HepG2 (cell line): ENCODE results near the gene IL1RL2. TPM values are rescaled to one million over a fixed set of nuclear protein-coding genes. Genes with fewer than 3 reads are reported as not detected.

Experiments used
- ARNT2 ChIP-seq: sonication (generic); formaldehyde crosslinking; IDR thresholded peaks from 2 replicates; pipeline ENCODE4 v1.8.0; 2022; ENCODE audit warnings: mild to moderate bottlenecking, low read depth, missing genetic modification reagents, moderate library complexity
- ELK4 ChIP-seq: sonication (generic); formaldehyde crosslinking; IDR thresholded peaks from 2 replicates; pipeline ENCODE4 v1.9.0; 2021; ENCODE audit warnings: missing genetic modification reagents, borderline replicate concordance
- GZF1 ChIP-seq: sonication (generic); formaldehyde crosslinking; IDR thresholded peaks from 2 replicates; pipeline ENCODE4 v1.5.1; 2020; ENCODE audit warnings: mild to moderate bottlenecking, missing genetic modification reagents
- HNF4A ChIP-seq: sonication (generic); formaldehyde crosslinking; IDR thresholded peaks from 2 replicates; pipeline ENCODE4 v1.4.0; 2020; ENCODE audit warnings: missing genetic modification reagents
- MEIS1 ChIP-seq: sonication (generic); formaldehyde crosslinking; IDR thresholded peaks from 2 replicates; pipeline ENCODE4 v1.9.0; 2021; ENCODE audit warnings: mild to moderate bottlenecking, missing genetic modification reagents, moderate library complexity, borderline replicate concordance
- STAG1 ChIP-seq: sonication (generic); formaldehyde crosslinking; IDR thresholded peaks from 2 replicates; pipeline ENCODE4 v1.4.0; 2020; ENCODE audit warnings: missing genetic modification reagents
- THYN1 ChIP-seq: sonication (generic); formaldehyde crosslinking; IDR thresholded peaks from 2 replicates; pipeline ENCODE4 v1.8.1; 2023; ENCODE audit warnings: low read depth, mild to moderate bottlenecking, moderate library complexity, missing genetic modification reagents, borderline replicate concordance
- ZBTB38 ChIP-seq: sonication (generic); formaldehyde crosslinking; IDR thresholded peaks from 2 replicates; pipeline ENCODE4 v1.5.1; 2020; ENCODE audit warnings: mild to moderate bottlenecking, missing genetic modification reagents
- ZNF142 ChIP-seq: sonication (generic); formaldehyde crosslinking; IDR thresholded peaks from 2 replicates; pipeline ENCODE4 v1.4.0; 2020; ENCODE audit warnings: missing genetic modification reagents
- polyA plus RNA-seq, 8 experiments: library from polyadenylated mRNA; depleted of rRNA in 3 of 8; stranded (reverse) in 7 of 8; unstranded in 1 of 8; fragments of >200 nt; fragmentation: Illumina TruSeq in 4 of 8; extraction: Trizol in 4 of 8; gene quantifications; 2 replicates each; pipeline versions ENCODE4 v1.2.1 to v1.2.3, GENCODE V29; 2011 to 2016; ENCODE audit warnings: low read depth in 4 of 8, missing spikeins in 1 of 8, mixed read lengths in 1 of 8; ENCODE audit not compliant: insufficient read depth in 1 of 8
- total RNA-seq, 5 experiments: library from RNA; depleted of rRNA; stranded (reverse); fragments of >200 nt; fragmentation: Illumina TruSeq; extraction: Trizol; gene quantifications; 2 replicates each; pipeline ENCODE4 v1.2.3, GENCODE V29; 2016; ENCODE audit warnings: low read depth in 1 of 5
- TF ChIP-seq, protein P1 (sequence below): sonication (generic); formaldehyde crosslinking; conservative IDR thresholded peaks from 2 replicates; pipeline ENCODE4 v1.4.0; 2020; ENCODE audit warnings: missing genetic modification reagents
- TF ChIP-seq, protein P2 (sequence below): sonication (generic); formaldehyde crosslinking; IDR thresholded peaks from 2 replicates; pipeline ENCODE4 v1.5.1; 2020; ENCODE audit warnings: mild to moderate bottlenecking, missing genetic modification reagents, borderline replicate concordance
- TF ChIP-seq, protein P3 (sequence below): sonication (generic); formaldehyde crosslinking; conservative IDR thresholded peaks from 2 replicates; pipeline ENCODE4 v1.4.0; 2020; ENCODE audit warnings: mild to moderate bottlenecking, missing genetic modification reagents, moderate library complexity

IL1RL2 gene
- total and polyA plus RNA-seq, 2 of the 13 experiments (the other 11 are each of a cell fraction or from before 2014, with no cell fraction given) = 0.03 TPM; not detected in 1

DNA sequence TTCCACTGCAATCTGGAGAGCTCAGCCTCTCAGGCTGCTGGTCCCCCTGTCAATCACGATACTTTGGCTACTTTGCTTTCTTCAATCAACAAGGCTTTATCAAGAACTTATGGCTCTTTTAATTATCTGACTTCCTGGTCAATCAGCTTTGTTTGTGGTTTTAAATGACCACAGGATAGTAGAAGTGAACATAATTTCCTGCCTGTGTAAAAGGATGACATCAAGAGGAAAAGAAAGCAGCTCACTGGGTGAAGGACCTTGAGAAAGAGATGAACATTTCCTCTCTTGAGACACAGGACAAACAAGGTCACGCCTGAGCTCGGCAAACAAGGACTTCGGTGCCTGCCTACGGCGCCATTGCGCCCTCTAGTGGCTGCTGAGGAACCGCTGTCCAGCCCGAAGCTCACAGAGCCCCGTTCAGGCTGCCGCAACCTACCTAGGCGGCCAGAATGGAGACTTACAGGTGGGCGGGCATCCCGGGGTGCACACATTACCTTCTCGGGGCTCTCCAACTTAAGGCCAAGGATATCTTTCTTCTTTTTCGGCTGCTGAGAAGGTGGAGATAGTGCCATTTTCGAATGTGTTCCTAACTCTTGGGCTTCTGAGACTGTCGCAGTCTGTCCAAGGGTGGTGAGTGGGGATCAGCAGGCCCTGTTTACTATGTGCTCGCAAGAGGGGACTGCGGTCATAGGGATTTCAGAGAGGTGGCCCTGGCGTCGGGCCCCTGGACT, 54.0 kb downstream of the IL1RL2 start (continued):
- TF ChIP-seq ELK4 (CRISPR knock-in tag) (no peak), STAG1 (peak; percentile 100), MEIS1 (CRISPR knock-in tag) (peak; percentile 74; the same call in 1 of the 2 replicates), GZF1 (CRISPR knock-in tag) (0 out of 2 replicates have a peak, but pooled peaks have one; percentile 16), ZNF142 (CRISPR knock-in tag) (peak; percentile 59; the same call in 1 of the 2 replicates), ZBTB38 (peak; percentile 92), ARNT2 (peak; percentile 77), HNF4A (CRISPR knock-in tag) (peak; percentile 83), THYN1 (CRISPR knock-in tag) (0 out of 2 replicates have a peak, but pooled peaks have one; percentile 31)
- TF ChIP-seq, protein P1, sequence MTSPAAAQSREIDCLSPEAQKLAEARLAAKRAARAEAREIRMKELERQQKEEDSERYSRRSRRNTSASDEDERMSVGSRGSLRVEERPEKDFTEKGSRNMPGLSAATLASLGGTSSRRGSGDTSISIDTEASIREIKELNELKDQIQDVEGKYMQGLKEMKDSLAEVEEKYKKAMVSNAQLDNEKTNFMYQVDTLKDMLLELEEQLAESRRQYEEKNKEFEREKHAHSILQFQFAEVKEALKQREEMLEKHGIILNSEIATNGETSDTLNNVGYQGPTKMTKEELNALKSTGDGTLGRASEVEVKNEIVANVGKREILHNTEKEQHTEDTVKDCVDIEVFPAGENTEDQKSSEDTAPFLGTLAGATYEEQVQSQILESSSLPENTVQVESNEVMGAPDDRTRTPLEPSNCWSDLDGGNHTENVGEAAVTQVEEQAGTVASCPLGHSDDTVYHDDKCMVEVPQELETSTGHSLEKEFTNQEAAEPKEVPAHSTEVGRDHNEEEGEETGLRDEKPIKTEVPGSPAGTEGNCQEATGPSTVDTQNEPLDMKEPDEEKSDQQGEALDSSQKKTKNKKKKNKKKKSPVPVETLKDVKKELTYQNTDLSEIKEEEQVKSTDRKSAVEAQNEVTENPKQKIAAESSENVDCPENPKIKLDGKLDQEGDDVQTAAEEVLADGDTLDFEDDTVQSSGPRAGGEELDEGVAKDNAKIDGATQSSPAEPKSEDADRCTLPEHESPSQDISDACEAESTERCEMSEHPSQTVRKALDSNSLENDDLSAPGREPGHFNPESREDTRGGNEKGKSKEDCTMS (CRISPR knock-in tag) = 0 out of 2 replicates have a peak, but pooled peaks have one; percentile 45
- TF ChIP-seq, protein P2, sequence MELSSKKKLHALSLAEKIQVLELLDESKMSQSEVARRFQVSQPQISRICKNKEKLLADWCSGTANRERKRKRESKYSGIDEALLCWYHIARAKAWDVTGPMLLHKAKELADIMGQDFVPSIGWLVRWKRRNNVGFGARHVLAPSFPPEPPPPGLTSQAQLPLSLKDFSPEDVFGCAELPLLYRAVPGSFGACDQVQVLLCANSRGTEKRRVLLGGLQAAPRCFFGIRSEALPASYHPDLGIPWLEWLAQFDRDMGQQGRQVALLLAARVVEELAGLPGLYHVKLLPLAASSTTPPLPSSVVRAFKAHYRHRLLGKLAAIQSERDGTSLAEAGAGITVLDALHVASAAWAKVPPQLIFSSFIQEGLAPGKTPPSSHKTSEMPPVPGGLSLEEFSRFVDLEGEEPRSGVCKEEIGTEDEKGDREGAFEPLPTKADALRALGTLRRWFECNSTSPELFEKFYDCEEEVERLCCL (CRISPR knock-in tag) = 0 out of 2 replicates have a peak, but pooled peaks have one; percentile 59
- TF ChIP-seq, protein P3, sequence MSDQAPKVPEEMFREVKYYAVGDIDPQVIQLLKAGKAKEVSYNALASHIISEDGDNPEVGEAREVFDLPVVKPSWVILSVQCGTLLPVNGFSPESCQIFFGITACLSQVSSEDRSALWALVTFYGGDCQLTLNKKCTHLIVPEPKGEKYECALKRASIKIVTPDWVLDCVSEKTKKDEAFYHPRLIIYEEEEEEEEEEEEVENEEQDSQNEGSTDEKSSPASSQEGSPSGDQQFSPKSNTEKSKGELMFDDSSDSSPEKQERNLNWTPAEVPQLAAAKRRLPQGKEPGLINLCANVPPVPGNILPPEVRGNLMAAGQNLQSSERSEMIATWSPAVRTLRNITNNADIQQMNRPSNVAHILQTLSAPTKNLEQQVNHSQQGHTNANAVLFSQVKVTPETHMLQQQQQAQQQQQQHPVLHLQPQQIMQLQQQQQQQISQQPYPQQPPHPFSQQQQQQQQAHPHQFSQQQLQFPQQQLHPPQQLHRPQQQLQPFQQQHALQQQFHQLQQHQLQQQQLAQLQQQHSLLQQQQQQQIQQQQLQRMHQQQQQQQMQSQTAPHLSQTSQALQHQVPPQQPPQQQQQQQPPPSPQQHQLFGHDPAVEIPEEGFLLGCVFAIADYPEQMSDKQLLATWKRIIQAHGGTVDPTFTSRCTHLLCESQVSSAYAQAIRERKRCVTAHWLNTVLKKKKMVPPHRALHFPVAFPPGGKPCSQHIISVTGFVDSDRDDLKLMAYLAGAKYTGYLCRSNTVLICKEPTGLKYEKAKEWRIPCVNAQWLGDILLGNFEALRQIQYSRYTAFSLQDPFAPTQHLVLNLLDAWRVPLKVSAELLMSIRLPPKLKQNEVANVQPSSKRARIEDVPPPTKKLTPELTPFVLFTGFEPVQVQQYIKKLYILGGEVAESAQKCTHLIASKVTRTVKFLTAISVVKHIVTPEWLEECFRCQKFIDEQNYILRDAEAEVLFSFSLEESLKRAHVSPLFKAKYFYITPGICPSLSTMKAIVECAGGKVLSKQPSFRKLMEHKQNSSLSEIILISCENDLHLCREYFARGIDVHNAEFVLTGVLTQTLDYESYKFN (CRISPR knock-in tag) = peak; percentile 83
